ENCODE measurements around the gene MDK.

Gene MDK

DNA sequence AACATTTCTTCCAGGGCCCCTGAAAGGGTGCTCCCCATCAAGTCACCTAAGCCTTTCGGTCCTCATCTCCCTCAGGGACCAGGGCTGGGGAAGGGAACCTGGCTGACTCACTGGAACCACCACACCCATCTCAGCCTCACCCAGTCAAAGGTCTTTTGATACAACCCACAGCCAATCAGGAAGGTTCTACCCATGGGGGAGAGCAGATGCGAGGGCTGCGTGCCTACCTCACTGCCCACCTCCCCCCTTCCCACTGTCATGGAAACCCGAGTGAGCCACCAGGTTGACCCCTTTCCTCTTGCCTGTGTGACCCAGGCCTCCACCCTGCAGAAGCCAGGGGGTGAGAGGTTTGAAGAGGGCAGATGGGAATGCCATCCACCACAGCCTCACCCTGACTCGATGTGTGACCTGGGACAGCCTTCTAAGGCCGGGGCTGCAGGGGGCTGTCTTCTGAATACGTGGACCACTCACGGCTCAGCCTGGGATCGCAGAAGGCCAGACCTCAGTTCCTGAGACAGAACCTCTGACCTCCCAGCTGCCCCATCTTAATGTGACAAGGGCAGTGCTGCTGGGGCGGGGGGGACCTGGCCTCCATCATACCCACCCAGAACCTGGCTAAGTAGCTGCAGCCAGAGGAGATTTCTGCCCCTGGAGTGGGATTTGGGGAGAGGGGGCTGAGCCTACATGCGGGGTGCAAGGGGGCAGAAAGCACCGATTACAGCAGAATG is 2.7 kb downstream of the MDK start:
- DNase-seq: no peak

- DNase-seq: no peak
These were observed 3.9 kb downstream of the MDK start for GRCh38 chr11:46385169-46386004.

- DNase-seq: no peak
These were observed 4.6 kb downstream of the MDK start for GRCh38 chr11:46386005-46386578.

DNA sequence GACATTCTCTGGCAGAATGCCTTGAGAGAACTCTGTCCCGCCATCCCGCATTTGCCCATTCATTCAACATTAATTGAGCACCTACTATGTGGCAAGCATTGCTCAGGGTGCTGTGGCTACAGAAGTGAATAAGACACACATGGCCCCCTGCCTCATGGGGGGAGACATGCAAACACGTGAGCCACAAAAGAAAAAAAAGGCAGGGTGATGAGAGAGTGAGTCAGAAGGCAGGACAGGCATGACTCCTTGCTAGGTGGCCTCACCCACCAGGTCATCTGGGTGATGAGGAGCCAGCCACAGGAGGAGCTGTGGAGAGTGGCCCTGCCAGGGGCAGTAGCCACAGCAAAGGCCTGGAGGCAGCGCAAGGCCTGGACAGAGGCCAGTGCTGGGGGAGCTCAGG is 5.2 kb downstream of the MDK start:
- DNase-seq: no peak

- no peak for DNase-seq
These were observed 6.0 kb downstream of the MDK start for GRCh38 chr11:46387456-46387855.

DNA sequence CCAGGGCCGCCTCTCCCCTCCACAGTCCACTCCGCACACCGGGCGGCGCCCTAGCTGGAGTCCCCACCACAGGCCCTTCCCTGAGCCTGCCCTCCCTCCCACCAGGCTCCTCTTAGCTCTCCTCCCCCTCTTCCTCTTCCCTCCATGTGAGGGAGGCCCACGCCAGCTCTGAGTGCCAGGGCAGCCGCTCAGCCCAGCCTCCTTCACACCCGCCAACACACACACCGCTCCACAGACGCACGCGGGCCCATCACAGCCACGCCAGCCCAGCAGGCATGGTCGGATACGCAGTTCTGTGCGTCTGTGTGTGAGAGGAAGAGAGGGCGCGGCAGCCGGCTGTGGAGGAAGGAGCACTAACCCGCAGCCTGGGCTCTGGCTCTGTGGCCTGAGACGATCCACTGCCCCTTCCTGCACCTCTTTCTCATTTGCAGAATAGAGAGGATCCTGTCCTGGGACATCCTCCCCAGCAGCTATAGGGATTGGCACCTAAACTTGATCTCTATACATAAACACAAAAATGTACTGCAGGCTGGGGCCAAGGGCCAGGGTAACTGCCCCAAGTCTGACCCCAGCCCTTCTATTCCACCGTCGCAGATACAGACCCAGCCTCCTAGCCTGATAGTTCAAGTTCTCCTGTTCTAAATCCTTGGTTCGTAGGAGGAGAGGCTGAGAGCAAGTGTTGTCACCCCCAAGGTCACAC is 6.6 kb downstream of the MDK start:
- peak; percentile 51 for DNase-seq

DNA sequence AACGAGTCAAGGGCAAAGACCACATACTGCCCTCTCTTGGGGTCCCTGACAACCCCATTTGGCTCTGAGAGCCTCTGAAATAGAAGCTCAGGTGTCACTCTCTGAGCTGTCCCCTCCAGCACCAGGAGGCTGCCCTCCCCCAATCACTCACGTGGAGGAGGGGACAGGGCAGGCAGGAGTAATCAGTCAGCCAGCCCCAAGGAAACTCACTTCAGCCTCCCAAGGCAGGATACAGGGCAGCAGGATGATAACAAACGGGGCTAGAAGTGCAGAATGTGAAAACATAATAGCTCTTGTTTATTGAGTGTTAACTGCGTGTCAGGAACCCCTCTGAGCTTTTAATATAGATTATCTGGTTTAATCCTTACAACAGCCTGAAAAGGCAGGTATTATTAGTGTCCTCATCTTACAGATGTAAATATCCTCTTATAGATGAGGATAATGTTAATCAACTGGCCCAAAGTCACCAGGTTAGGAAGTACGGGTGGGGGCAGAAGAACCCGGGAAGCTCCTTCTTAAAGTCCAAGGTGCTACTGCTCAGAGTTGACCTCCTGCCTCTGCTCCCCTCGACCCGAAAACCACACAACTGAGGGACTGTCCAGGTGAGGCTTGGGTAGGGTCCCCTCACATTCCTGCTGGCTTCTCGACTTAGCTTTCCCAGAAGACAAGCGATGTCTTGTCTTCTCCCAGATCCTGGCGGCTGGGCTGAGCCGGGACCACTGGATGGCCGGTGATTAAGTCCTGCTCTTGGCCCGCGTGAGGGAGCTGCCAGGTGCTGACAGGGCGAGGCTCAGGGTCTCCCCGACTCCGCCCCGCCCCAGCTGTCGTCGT is 7.4 kb downstream of the MDK start:
- DNase-seq: peak; percentile 32

DNA sequence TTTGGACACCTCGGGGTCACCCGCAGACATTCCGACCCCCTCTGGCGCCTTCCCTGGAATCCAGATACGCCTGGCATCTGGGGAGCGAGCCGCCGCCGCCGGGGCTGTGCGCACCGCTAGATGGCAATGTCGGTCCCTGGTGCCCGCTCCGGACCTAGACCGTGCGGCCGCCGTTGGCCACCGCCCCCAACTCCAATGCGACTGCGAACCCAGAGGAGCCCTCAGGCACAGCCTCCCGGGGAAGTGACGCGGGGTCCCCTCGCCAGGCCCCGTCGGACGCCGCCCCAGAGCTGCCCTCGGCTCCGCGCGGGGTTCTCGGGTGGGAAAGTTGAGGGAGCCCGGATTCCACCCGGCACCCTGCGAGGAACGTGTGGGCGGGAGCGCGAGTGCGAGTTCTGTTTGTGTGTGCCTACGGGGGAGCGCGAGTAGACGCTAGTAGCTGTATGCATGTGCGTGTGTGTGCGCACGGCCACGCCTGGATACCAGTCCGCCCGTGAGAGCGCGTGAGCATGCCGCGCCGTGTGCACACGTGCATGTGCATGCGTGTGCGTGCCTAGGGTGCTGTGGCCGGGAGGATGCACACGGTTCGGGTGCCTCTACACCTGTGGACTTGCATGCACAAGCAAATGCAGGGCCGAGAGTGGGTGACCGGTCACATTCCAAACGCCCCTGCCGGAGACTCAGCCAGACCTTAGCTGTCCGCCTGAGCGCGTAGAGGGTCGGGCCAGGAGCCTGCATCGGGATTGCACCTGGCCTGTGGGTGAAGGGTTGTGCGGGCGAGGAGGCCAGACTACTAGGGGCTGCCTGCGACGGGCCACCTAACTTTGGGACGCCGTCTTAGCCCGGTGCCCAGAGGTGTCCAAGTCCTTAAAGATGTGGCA is 8.2 kb downstream of the MDK start:
- peak; percentile 93 for DNase-seq

DNA sequence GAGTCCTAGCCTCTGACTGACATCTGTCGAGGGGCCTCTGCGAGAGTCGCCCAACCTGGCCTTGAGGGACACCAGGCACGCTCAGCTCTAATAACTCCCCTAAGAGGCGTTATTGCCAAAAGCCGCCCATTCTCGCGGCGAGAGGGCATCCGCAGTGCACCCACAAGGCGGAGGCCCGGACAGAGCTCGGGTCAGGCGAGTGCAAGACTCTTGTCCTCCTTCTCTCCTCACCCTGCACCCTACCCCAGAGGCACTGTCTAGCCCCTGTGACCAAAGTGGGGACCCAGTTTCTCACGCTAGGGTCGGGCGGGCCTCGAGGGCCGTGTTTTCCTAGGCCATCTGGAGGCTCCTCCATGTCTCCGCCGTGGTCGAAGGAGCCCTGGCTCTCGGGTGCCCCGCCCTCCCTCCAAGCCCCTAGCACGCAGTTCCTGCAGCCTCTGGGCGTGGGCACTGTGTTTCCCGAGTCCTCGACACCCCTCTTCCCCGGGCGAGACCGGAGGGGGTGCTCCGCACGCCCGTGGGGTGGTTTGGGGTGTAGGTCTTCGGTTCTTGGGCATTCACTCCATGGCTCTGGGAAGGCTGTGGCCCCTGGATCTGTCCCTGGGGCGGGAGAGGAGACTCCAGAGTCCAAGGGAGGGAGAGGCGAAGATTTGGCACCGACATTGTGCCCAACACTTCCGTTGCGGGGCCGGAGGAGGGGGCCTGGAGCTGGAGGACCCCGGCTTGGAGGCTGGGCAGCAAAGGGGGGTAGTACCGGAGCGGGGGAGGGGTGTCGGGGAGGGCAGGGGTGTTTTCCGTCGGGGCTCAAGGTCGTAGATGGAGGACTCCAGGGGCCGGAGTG is 9.1 kb downstream of the MDK start:
- DNase-seq: peak; percentile 42

GRCh38 chr11:46391186-46391577 is 9.7 kb downstream of the MDK start:
- peak; percentile 39 for DNase-seq

GRCh38 chr11:46391578-46392420 is 10.3 kb downstream of the MDK start, which contains the start of gene CHRM4:
Gene CHRM4 (minus strand): TSS chr11:46391776. CDS start chr11:46386557, 5,219 bp downstream.
- DNase-seq: peak; percentile 52

- peak; percentile 92 for DNase-seq
These were observed 11.2 kb downstream of the MDK start for GRCh38 chr11:46392421-46393230.

- DNase-seq: no peak
These were observed 11.8 kb downstream of the MDK start for GRCh38 chr11:46393231-46393616.

- no peak for DNase-seq
These were observed 12.3 kb downstream of the MDK start for GRCh38 chr11:46393759-46394158.

DNA sequence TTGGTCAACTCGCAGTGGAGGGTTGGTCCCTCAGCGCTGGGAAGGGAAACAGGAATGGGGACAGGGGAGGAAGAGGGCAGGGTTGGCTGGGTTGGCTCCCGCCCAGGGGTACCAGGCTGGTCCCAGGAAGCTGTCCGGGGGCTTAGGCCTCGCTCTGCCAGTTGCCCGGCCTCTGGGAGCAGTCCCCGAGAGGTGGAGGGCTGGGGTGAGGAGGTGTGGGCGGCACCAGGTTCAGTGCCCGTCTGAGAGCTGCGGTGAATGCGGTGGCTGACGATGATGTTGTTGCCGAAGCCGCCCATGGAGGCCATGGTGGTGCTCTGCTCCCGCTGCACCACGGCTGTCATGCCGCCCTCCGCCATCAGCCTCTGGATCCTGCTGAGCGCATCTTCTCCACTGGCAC is 16.1 kb downstream of the MDK start:
- DNase-seq: no peak

DNA sequence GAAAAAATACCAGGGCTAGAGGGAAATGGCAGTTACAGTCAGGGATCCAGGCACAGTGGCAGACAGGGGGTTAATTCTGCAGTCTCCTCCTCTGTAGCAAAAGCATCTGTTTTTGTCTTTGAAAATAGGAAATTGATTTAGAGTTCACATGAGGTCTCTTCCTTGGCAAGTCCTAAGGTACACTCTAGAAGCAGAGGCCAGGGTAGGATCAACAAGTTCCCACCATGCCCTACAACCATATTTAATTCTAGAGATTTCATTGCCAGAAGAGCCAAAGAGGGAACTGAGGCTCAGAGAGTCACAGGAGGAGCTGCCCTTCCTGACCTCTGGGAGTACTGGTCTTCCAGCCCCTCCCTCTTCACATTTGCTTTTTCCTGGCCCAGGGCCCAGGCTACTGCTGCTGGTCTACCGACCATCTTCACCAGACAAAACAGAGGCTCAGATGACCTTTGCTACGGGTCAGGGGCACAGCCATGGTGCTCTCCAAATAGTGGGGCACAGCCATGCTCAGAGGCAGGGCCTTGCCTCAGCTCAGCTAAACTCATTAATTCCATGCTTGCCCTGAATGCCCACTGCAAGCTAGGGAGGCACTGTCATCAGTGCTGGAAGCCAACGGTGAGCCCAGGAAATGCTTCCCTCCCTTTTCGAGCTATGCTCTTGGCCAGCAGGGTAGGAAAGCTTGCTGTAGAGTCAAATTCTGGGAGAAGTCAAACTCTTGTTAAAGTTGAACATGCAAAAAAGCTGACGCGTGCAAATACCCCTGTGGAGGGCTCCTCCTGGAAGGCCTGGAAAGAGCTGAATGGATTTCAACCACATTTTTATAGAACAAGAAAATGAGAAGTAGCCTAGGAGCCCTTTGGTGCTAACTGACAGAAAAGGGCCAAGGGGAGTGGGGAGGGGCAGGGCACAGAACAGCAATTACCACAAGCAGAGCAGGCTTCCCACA is 21.8 kb downstream of the MDK start:
- DNase-seq: no peak

GRCh38 chr11:46404476-46405017 is 23.1 kb downstream of the MDK start:
- DNase-seq: no peak
